Measurements from ENCODE around the gene C3.

The C3 gene

DNA sequence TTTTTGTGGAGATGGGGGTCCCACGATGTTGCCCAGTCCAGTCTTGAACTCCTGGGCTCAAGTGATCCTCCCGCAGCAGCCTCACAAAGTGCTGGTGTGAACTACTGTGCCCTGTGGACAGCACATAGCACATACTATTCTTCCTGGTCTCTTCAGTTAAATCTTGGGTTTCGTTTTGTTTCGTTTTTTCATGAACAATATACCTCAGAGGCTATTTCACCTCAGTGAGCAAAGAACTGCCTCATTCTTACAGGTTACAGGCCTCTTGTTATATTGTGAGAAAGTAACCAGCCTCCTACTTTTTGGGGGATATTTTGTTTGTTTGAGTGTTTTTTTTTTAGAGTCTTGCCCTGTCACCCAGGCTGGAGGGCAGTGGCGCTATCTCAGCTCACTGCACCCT, 1.3 kb upstream of the C3 start:
- TF ChIP-seq, protein P1, sequence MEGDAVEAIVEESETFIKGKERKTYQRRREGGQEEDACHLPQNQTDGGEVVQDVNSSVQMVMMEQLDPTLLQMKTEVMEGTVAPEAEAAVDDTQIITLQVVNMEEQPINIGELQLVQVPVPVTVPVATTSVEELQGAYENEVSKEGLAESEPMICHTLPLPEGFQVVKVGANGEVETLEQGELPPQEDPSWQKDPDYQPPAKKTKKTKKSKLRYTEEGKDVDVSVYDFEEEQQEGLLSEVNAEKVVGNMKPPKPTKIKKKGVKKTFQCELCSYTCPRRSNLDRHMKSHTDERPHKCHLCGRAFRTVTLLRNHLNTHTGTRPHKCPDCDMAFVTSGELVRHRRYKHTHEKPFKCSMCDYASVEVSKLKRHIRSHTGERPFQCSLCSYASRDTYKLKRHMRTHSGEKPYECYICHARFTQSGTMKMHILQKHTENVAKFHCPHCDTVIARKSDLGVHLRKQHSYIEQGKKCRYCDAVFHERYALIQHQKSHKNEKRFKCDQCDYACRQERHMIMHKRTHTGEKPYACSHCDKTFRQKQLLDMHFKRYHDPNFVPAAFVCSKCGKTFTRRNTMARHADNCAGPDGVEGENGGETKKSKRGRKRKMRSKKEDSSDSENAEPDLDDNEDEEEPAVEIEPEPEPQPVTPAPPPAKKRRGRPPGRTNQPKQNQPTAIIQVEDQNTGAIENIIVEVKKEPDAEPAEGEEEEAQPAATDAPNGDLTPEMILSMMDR (IDR thresholded peaks at IDR 0.05; ENCODE audit: low read length, missing control alignments): no peak
- no peak overlapping the region for H3K4me3 ChIP-seq (replicated peaks; ENCODE audit: low read depth, low read length)
- DNase-seq (ENCODE audit: low read depth): no peak

DNA sequence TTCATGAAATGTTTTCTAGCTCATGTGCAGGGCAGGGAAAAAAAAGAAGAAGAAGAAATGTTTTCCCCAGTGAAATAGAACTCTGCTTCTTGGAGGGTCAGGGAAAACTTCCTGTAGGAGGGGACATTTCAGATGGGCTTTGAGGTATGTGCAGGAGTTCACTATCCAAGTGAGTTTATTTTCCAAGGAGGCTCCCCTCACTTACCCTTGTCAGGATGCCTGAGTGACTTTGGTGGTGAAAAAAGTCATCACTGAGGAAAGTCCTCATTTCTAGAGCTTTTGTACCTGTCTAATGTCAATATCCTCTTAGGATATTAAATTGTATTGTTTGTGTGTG, 656 bp upstream of the C3 start:
- peak overlapping the region; percentile 94 for H3K4me3 ChIP-seq (replicated peaks; ENCODE audit: low read depth, low read length)
- no peak for DNase-seq (ENCODE audit: low read depth)
- TF ChIP-seq, protein P1 (IDR thresholded peaks at IDR 0.05; ENCODE audit: low read length, missing control alignments): no peak

DNA sequence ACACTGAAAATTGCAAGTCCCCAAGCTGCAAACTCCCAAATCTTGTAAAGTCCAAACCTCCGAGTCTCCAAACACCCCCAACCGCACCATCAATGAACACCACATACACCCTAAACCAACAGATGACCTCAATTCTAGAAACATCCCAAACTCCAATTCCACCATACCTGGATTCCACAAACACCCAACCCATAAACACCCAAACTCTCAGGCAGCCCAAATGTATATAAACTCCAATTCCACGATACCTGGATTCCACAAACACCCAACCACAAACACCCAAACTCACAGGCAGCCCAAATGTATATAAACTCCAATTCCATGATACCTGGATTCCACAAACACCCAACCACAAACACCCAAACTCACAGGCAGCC, 470 bp downstream of the C3 start:
- TF ChIP-seq, protein P1 (IDR thresholded peaks at IDR 0.05; ENCODE audit: low read length, missing control alignments): no peak
- H3K4me3 ChIP-seq (replicated peaks; ENCODE audit: low read depth, low read length): peak overlapping the region; percentile 94
- no peak for DNase-seq (ENCODE audit: low read depth)

DNA sequence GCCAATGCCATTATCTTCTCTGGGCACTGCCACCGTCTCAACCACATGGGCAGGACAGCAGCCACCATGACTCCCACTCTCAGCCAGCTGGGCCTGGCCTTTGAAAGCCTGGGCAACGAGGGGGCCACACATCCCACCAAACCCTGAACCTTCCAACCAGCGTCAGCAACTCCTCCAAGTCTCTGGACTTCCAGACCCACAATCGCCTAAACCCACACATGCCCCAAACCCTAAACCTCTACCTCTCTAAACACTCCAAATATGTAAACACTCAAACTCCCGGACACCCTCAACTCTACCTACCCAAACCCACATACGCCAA, 949 bp downstream of the C3 start:
- peak overlapping the region; percentile 94 for H3K4me3 ChIP-seq (replicated peaks; ENCODE audit: low read depth, low read length)
- TF ChIP-seq, protein P1 (IDR thresholded peaks at IDR 0.05; ENCODE audit: low read length, missing control alignments): no peak

DNA sequence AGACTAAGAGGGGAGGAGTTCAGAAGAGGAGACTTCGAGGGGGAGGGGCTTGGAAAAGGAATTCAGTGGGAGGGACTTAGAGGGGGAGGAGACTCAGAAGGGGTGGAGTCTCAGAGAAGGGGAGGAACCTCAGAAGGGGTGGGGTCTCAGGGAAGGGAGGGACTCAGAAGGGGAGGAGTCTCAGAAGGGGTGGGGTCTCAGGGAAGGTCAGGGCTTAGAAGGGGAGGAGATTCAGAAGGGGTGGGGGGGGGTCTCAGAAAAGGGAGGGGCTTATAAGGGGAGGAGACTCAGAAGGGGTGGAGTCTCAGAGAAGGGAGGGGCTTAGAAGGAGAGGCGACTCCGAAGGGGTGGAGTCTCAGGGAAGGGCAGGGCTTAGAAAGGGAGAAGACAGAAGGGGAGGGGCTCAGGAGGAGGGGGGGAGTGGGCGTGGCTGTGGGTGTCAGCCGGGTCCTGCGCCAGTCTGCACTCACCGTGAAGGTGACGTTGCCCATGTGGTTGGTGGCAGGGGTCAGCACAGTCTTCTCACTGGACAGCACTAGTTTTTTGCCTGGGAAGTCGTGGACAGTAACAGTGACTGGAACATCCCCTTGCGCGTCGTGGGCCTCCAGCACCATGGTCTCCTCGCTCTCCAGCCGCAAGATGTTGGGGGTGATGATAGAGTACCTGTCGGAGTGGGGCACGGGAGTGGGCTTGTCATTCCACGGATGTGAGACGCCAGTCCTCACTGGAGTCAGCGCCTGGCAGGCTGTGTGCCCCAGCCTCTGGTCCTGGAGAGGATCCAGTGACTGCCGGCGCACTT, 1.5 kb downstream of the C3 start:
- peak overlapping the region; percentile 94 for H3K4me3 ChIP-seq (replicated peaks; ENCODE audit: low read depth, low read length)
- peak; percentile 75 for DNase-seq (ENCODE audit: low read depth)
- TF ChIP-seq, protein P1 (IDR thresholded peaks at IDR 0.05; ENCODE audit: low read length, missing control alignments): no peak

More for the DNA sequence above, 949 bp downstream of the C3 start:
- DNase-seq (ENCODE audit: low read depth): no peak

DNA sequence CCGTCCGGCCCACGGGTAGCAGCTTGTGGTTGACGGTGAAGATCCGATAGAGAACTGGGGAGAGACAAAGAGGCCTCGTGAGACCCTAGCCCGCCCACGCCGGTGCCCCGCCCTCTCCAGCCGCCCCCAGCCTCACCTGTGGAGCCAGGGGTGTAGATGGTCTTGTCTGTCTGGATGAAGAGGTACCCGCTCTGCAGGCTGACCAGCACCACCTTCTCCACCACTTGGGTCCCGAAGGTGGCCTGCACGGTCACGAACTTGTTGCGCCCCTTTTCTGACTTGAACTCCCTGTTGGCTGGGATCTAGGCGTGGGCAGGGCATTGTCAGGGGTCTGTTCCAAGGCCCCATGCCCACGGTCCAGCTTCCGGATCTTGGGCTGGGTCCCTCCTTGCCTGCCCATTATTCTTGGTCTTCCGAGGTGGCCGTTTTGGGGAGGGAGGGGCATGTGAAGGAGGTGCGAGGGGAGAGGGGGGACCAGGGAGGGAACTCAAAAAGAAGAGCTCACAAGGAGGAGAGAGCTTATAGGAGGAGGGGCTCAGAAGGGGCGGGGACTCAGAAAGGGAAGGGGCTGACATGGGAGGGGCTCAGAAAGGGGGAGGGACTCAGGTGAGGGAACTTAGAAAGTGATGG, 2.2 kb downstream of the C3 start:
- no peak for DNase-seq (ENCODE audit: low read depth)
- H3K4me3 ChIP-seq (replicated peaks; ENCODE audit: low read depth, low read length): peak overlapping the region; percentile 94
- TF ChIP-seq, protein P1 (IDR thresholded peaks at IDR 0.05; ENCODE audit: low read length, missing control alignments): no peak
